Measurements from ENCODE around the gene VSIG10L2. TPM values are rescaled to one million over a fixed set of nuclear protein-coding genes. Genes with fewer than 3 reads are reported as not detected.
"Not testable (repeated sequence)": the region's sequence is repeated elsewhere in the genome, so short reads cannot be mapped to it uniquely, and the experiment has no call there.

Gene VSIG10L2
- total RNA-seq, 1 experiment from 2014 or later: not detected

DNA sequence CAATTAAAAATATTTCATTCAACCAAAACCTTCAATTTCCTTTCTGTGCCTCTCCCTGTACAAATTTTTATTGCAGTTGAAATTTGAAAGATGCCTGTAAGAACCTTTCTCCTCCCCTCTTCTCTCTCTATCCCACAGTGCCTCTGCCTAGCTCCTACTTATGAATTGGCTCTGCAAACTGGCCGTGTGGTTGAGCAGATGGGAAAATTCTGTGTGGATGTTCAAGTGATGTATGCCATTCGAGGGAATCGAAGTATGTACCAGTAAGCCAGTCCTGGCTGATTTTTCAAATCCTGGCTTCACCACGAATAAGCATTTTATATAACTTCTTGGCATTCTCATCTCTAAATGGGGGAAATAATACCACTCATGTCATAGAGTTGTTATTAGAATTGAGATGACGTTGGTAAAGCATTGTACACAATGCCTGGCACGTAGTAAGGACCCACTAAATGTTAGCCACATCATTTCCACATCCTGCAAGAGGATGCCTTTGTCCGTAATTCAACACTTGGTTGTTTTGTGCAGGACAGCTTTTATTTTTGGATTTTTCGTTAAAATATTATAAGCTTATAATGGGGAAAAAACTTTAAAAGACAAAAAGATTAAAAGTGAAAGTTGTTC is 35.5 kb upstream of the VSIG10L2 start:
- Histone ChIP-seq H2AFZ (no peak overlapping the region), H3F3A (ENCODE audit: insufficient read depth, low read depth) (no peaks in the 10 kb centered on the region), H3K4me1 (replicated peaks; ENCODE audit: insufficient read depth) (no peaks in the 10 kb centered on the region), H3K4me3 (no peak overlapping the region), H3K36me3 (ENCODE audit: low read depth) (no peaks in the 10 kb centered on the region), H3K9me3 (ENCODE audit: insufficient read depth, low read depth) (no peaks in the 10 kb centered on the region), H3K79me2 (ENCODE audit: low read depth) (no peaks in the 10 kb centered on the region), H3K9me2 (ENCODE audit: insufficient read depth) (no peaks in the 10 kb centered on the region), H4K20me1 (ENCODE audit: insufficient read depth) (no peaks in the 10 kb centered on the region), H3K4me2 (peak overlapping the region; percentile 8; the same call in 1 of the 2 replicates), H3K27ac (no peak overlapping the region), H3K27me3 (ENCODE audit: insufficient read depth, low read depth) (peaks cover 59% of the 10 kb centered on the region)
- no TSS peak for BruUV-seq (replicated peaks)
- no peak for DNase-seq
- intact Hi-C loops (cut with micrococcal nuclease; ENCODE audit: unreplicated experiment): no loop called here
- TF ChIP-seq CTCF (conservative IDR thresholded peaks at IDR 0.05): no peak
- TF ChIP-seq EZH2 (IDR thresholded peaks at IDR 0.05; ENCODE audit: low read depth): no peak
- CTCF ChIA-PET: interaction anchor here (0.6 kb wide), 1 partner anchor 23 kb away, joined by 5 read pairs; the partner anchor contains the start of gene HYLS1
- POLR2A ChIA-PET (ENCODE audit: unreplicated experiment): interaction anchor here (0.6 kb wide), 1 partner anchor 36 kb away, joined by 6 read pairs; no protein-coding TSS in a partner anchor

DNA sequence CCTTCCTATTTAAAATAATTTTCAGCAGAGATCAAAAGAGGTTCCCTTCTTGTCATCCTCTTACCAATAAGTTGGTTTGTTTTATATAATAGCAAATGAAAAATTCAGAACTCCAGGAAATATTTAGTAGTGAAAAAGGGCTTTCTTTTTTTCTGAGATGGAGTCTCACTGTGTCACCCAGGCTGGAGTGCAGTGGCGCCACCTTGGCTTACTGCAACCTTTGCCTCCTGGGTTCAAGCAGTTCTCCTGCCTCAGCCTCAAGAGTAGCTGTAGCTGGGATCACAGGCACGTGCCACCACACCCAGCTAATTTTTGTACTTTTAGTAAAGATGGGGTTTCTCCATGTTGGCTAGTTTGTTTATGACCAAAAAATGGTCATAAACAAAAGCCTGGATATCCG is 31.2 kb upstream of the VSIG10L2 start:
- H3K27ac ChIP-seq; H2AFZ ChIP-seq; POLR2A ChIA-PET (ENCODE audit: unreplicated experiment); intact Hi-C loops (cut with micrococcal nuclease; ENCODE audit: unreplicated experiment); H3K36me3 ChIP-seq (ENCODE audit: low read depth); H3K9me3 ChIP-seq (ENCODE audit: insufficient read depth, low read depth); BruUV-seq (replicated peaks); H3K4me1 ChIP-seq (replicated peaks; ENCODE audit: insufficient read depth); H3K79me2 ChIP-seq (ENCODE audit: low read depth); H3K4me3 ChIP-seq; DNase-seq; H3F3A ChIP-seq (ENCODE audit: insufficient read depth, low read depth); CTCF ChIA-PET; H4K20me1 ChIP-seq (ENCODE audit: insufficient read depth); H3K9me2 ChIP-seq (ENCODE audit: insufficient read depth); H3K4me2 ChIP-seq: not testable (repeated sequence)
- H3K27me3 ChIP-seq (ENCODE audit: insufficient read depth, low read depth): peaks cover 58% of the 10 kb centered on the region

GRCh38 chr11:125916683-125917347 is 29.0 kb upstream of the VSIG10L2 start:
- no peak for DNase-seq
- no peak for TF ChIP-seq CTCF (conservative IDR thresholded peaks at IDR 0.05)
- TF ChIP-seq EZH2 (IDR thresholded peaks at IDR 0.05; ENCODE audit: low read depth): no peak
- no peak overlapping the region for H3K4me2 ChIP-seq
- H3K4me1 ChIP-seq (replicated peaks; ENCODE audit: insufficient read depth): no peaks in the 10 kb centered on the region
- no peak overlapping the region for H3K27ac ChIP-seq
- H3K27me3 ChIP-seq (ENCODE audit: insufficient read depth, low read depth): peaks cover 44% of the 10 kb centered on the region
- H3K4me3 ChIP-seq: no peak overlapping the region
- POLR2A ChIA-PET (ENCODE audit: unreplicated experiment): no interaction called here
- no peak overlapping the region for H2AFZ ChIP-seq
- no peaks in the 10 kb centered on the region for H3K36me3 ChIP-seq (ENCODE audit: low read depth)
- no peaks in the 10 kb centered on the region for H3K79me2 ChIP-seq (ENCODE audit: low read depth)
- CTCF ChIA-PET: interaction anchor here (0.5 kb wide), 2 partner anchors 419 to 631 kb away, joined by 3 to 4 read pairs; no protein-coding TSS in a partner anchor
- intact Hi-C loops (cut with micrococcal nuclease; ENCODE audit: unreplicated experiment): no loop called here
- no peaks in the 10 kb centered on the region for H3K9me2 ChIP-seq (ENCODE audit: insufficient read depth)
- no peaks in the 10 kb centered on the region for H4K20me1 ChIP-seq (ENCODE audit: insufficient read depth)
- no peaks in the 10 kb centered on the region for H3F3A ChIP-seq (ENCODE audit: insufficient read depth, low read depth)
- H3K9me3 ChIP-seq (ENCODE audit: insufficient read depth, low read depth): no peaks in the 10 kb centered on the region
- BruUV-seq (replicated peaks): no TSS peak
